Measurements from ENCODE around the gene SNRNP25.

SNRNP25 gene

DNA sequence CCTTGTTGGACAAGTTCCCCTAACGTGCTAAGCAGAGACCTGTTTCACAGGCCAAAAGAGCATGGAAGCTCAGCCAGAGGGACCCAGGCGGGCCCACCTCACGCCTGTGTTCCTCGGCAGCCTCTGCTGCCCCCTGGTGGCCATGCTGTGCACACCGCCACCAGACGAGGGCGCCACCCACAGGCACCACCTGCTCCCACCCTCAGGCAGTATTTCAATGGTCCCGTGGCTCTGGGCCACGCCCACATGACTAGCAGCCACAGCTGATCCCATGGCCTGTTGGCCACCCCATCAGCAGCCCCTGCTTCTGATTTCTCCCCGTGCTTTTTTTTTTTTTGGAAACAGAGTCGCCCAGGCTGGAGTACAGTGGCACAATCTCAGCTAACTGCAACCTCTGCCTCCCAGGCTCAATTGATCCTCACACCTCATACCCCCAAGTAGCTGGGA lies 43.3 kb downstream of the SNRNP25 start:
- Histone ChIP-seq H3K36me3 (ENCODE audit: low read length) (no peaks in the 10 kb centered on the region), H3K27ac (ENCODE audit: low read depth, low read length) (no peak overlapping the region), H3F3A (ENCODE audit: insufficient read depth) (no peaks in the 10 kb centered on the region), H4K20me1 (ENCODE audit: low read depth, low read length) (no peaks in the 10 kb centered on the region), H3K27me3 (ENCODE audit: low read length) (no peaks in the 10 kb centered on the region), H2AFZ (ENCODE audit: low read depth, low read length, severe bottlenecking) (no peak overlapping the region), H3K9me2 (replicated peaks; ENCODE audit: insufficient read depth, low read length) (no peaks in the 10 kb centered on the region), H3K9me3 (ENCODE audit: insufficient read depth, low read length) (no peaks in the 10 kb centered on the region), H3K9ac (ENCODE audit: low read length) (no peak overlapping the region), H3K4me3 (ENCODE audit: insufficient read depth, low read length, poor library complexity, severe bottlenecking) (no peak overlapping the region), H3K4me2 (ENCODE audit: low read depth, low read length, poor library complexity, severe bottlenecking) (no peak overlapping the region), H3K79me2 (ENCODE audit: insufficient read depth, low read length) (no peaks in the 10 kb centered on the region)
- no peak for TF ChIP-seq EZH2phosphoT487 (conservative IDR thresholded peaks at IDR 0.05; ENCODE audit: low read length)
- TF ChIP-seq, protein P1, sequence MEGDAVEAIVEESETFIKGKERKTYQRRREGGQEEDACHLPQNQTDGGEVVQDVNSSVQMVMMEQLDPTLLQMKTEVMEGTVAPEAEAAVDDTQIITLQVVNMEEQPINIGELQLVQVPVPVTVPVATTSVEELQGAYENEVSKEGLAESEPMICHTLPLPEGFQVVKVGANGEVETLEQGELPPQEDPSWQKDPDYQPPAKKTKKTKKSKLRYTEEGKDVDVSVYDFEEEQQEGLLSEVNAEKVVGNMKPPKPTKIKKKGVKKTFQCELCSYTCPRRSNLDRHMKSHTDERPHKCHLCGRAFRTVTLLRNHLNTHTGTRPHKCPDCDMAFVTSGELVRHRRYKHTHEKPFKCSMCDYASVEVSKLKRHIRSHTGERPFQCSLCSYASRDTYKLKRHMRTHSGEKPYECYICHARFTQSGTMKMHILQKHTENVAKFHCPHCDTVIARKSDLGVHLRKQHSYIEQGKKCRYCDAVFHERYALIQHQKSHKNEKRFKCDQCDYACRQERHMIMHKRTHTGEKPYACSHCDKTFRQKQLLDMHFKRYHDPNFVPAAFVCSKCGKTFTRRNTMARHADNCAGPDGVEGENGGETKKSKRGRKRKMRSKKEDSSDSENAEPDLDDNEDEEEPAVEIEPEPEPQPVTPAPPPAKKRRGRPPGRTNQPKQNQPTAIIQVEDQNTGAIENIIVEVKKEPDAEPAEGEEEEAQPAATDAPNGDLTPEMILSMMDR (IDR thresholded peaks at IDR 0.05; ENCODE audit: insufficient read depth, low read length, poor library complexity, severe bottlenecking): peak; percentile 98

DNA sequence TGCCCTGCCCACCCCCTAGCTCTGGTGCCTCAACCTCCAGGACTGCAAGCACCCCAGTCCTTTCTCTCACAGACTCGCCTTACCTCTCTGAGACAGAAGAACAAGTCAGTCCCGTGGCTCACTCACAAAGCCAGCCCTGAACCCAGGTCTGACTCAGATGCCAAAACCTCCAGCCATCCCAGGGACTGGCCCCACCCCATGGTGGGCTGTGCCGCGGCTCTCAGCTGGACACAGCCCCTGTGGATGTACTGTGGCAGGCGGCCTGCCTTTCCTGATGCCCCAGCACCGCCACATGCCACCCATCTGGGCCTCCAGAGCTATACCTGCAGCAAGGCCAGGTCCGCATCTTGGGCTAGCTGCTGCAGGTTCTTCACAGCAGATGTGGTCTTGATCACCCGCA lies 44.2 kb downstream of the SNRNP25 start:
- Histone ChIP-seq H3K79me2 (ENCODE audit: insufficient read depth, low read length) (no peaks in the 10 kb centered on the region), H3F3A (ENCODE audit: insufficient read depth) (no peaks in the 10 kb centered on the region), H2AFZ (ENCODE audit: low read depth, low read length, severe bottlenecking) (no peak overlapping the region), H3K36me3 (ENCODE audit: low read length) (no peaks in the 10 kb centered on the region), H3K4me2 (ENCODE audit: low read depth, low read length, poor library complexity, severe bottlenecking) (no peak overlapping the region), H3K9me3 (ENCODE audit: insufficient read depth, low read length) (no peaks in the 10 kb centered on the region), H3K27me3 (ENCODE audit: low read length) (no peaks in the 10 kb centered on the region), H3K9ac (ENCODE audit: low read length) (no peak overlapping the region), H3K9me2 (replicated peaks; ENCODE audit: insufficient read depth, low read length) (no peaks in the 10 kb centered on the region), H4K20me1 (ENCODE audit: low read depth, low read length) (no peaks in the 10 kb centered on the region), H3K27ac (ENCODE audit: low read depth, low read length) (no peak overlapping the region), H3K4me3 (ENCODE audit: insufficient read depth, low read length, poor library complexity, severe bottlenecking) (no peak overlapping the region)
- TF ChIP-seq EZH2phosphoT487 (conservative IDR thresholded peaks at IDR 0.05; ENCODE audit: low read length): no peak
- TF ChIP-seq, protein P1 (IDR thresholded peaks at IDR 0.05; ENCODE audit: insufficient read depth, low read length, poor library complexity, severe bottlenecking): no peak

DNA sequence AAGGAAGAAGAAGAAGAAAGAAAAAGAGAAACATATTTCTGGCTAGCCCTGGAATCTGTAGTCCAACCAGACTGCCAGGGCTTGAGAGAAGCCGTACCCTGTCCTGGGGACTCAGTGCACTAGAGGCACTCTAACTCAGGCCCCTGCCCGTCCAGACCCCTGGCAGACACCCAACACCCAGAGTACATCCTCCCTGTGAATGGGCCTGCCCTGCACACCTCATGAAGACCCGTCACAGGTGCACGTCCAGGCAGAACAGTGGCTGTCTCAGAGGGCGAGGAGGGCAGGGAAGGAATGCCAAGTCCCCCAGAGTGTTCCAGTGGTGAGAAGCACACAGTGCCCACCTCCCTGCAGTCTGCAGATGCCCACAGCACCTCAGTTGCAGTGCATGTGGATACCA lies 47.4 kb downstream of the SNRNP25 start:
- Histone ChIP-seq H3K4me3 (ENCODE audit: insufficient read depth, low read length, poor library complexity, severe bottlenecking) (no peak overlapping the region), H3K27ac (ENCODE audit: low read depth, low read length) (no peak overlapping the region), H3K27me3 (ENCODE audit: low read length) (no peaks in the 10 kb centered on the region), H3K4me2 (ENCODE audit: low read depth, low read length, poor library complexity, severe bottlenecking) (no peak overlapping the region), H3K36me3 (ENCODE audit: low read length) (no peaks in the 10 kb centered on the region), H2AFZ (ENCODE audit: low read depth, low read length, severe bottlenecking) (no peak overlapping the region), H3K79me2 (ENCODE audit: insufficient read depth, low read length) (no peaks in the 10 kb centered on the region), H3K9me3 (ENCODE audit: insufficient read depth, low read length) (no peaks in the 10 kb centered on the region), H3K9me2 (replicated peaks; ENCODE audit: insufficient read depth, low read length) (no peaks in the 10 kb centered on the region), H3F3A (ENCODE audit: insufficient read depth) (no peaks in the 10 kb centered on the region), H3K9ac (ENCODE audit: low read length) (no peak overlapping the region), H4K20me1 (ENCODE audit: low read depth, low read length) (no peaks in the 10 kb centered on the region)
- TF ChIP-seq EZH2phosphoT487 (conservative IDR thresholded peaks at IDR 0.05; ENCODE audit: low read length): no peak
- TF ChIP-seq, protein P1 (IDR thresholded peaks at IDR 0.05; ENCODE audit: insufficient read depth, low read length, poor library complexity, severe bottlenecking): no peak

Data from SU-DHL-6 (cell line).